GM18502 (cell line): Measurements from ENCODE around the gene COA8.
"Not testable (repeated sequence)": the region's sequence is repeated elsewhere in the genome, so short reads cannot be mapped to it uniquely, and the experiment has no call there.

Source experiments
- ATAC-seq: cut with Tn5 transposase; IDR thresholded peaks from one replicate; pipeline ENCODE4 v1.9.1; 2021; ENCODE audit warnings: mild to moderate bottlenecking; ENCODE audit not compliant: unreplicated experiment, poor library complexity

COA8 gene

GRCh38 chr14:103568952-103569351 is 6.2 kb downstream of the COA8 start:
- ATAC-seq: no peak

- no peak for ATAC-seq
These were observed 6.6 kb downstream of the COA8 start for GRCh38 chr14:103569408-103569807.

- no peak for ATAC-seq
These were observed 11.3 kb downstream of the COA8 start for GRCh38 chr14:103574104-103574503.

- no peak for ATAC-seq
These were observed 12.0 kb downstream of the COA8 start for GRCh38 chr14:103574707-103575285.

GRCh38 chr14:103576371-103577024 is 13.7 kb downstream of the COA8 start:
- ATAC-seq: no peak

- no peak for ATAC-seq
These were observed 15.8 kb downstream of the COA8 start for GRCh38 chr14:103578401-103579075.

GRCh38 chr14:103581206-103581605 is 18.4 kb downstream of the COA8 start:
- no peak for ATAC-seq

GRCh38 chr14:103581954-103582703 is 19.4 kb downstream of the COA8 start:
- no peak for ATAC-seq

GRCh38 chr14:103584326-103584915 is 21.7 kb downstream of the COA8 start:
- no peak for ATAC-seq

GRCh38 chr14:103593577-103593976 is 30.8 kb downstream of the COA8 start:
- peak; percentile 86 for ATAC-seq

GRCh38 chr14:103594265-103594664 is 31.5 kb downstream of the COA8 start:
- ATAC-seq: no peak

GRCh38 chr14:103597623-103598377 is 35.0 kb downstream of the COA8 start:
- ATAC-seq: no peak

GRCh38 chr14:103600503-103600902 is 37.7 kb downstream of the COA8 start:
- no peak for ATAC-seq

GRCh38 chr14:103604620-103605019 is 41.9 kb downstream of the COA8 start:
- ATAC-seq: no peak

- peak; percentile 81 for ATAC-seq
These were observed 44.4 kb downstream of the COA8 start for GRCh38 chr14:103606963-103607668.

GRCh38 chr14:103607822-103608221 is 45.1 kb downstream of the COA8 start:
- no peak for ATAC-seq

- ATAC-seq: not testable (repeated sequence)
These were observed 46.3 kb downstream of the COA8 start for GRCh38 chr14:103609081-103609480.

GRCh38 chr14:103611215-103611614 is 48.5 kb downstream of the COA8 start:
- ATAC-seq: no peak

GRCh38 chr14:103613517-103613916 is 50.8 kb downstream of the COA8 start:
- no peak for ATAC-seq
